Activated CD4-positive, CD25-positive, alpha-beta regulatory T cell treated with anti-CD3 and anti-CD28 coated beads, Interleukin-2, amount 50 U/mL, for 72 hours (primary cell): ENCODE measurements around the gene KLHDC7B.
"Not testable (repeated sequence)": the region's sequence is repeated elsewhere in the genome, so short reads cannot be mapped to it uniquely, and the experiment has no call there.

Experiments
- DNase-seq: peaks from one replicate; pipeline ENCODE4 v3.0.0; 2021

KLHDC7B gene

GRCh38 chr22:50529897-50530579 lies 15.7 kb upstream of the KLHDC7B start, which contains the start of gene TYMP:
TYMP (minus strand) TSS chr22:50530012; CDS start chr22:50529709, 303 bp downstream.
- DNase-seq: peak; percentile 84

GRCh38 chr22:50530580-50530876 lies 15.2 kb upstream of the KLHDC7B start:
- no peak for DNase-seq

- DNase-seq: peak; percentile 87
These were observed 14.7 kb upstream of the KLHDC7B start for GRCh38 chr22:50530877-50531545.

- peak; percentile 82 for DNase-seq
These were observed 14.1 kb upstream of the KLHDC7B start for GRCh38 chr22:50531546-50531961.

- DNase-seq: no peak
These were observed 13.6 kb upstream of the KLHDC7B start for GRCh38 chr22:50531962-50532674.

GRCh38 chr22:50532824-50533796 lies 12.6 kb upstream of the KLHDC7B start:
- DNase-seq: no peak

- not testable (repeated sequence) for DNase-seq
These were observed 11.6 kb upstream of the KLHDC7B start for GRCh38 chr22:50533856-50534711.

GRCh38 chr22:50535113-50535512 lies 10.6 kb upstream of the KLHDC7B start:
- DNase-seq: no peak

- no peak for DNase-seq
These were observed 9.5 kb upstream of the KLHDC7B start for GRCh38 chr22:50536226-50536625.

GRCh38 chr22:50537765-50538164 lies 7.9 kb upstream of the KLHDC7B start:
- DNase-seq: no peak

GRCh38 chr22:50540381-50540780 lies 5.3 kb upstream of the KLHDC7B start:
- DNase-seq: no peak

GRCh38 chr22:50541667-50542026 lies 4.1 kb upstream of the KLHDC7B start:
- DNase-seq: not testable (repeated sequence)

- DNase-seq: no peak
These were observed 3.2 kb upstream of the KLHDC7B start for GRCh38 chr22:50542416-50542927.

GRCh38 chr22:50544078-50544745 lies 1.5 kb upstream of the KLHDC7B start:
- peak; percentile 83 for DNase-seq

GRCh38 chr22:50544746-50545253 lies 899 bp upstream of the KLHDC7B start:
- peak; percentile 57 for DNase-seq

- DNase-seq: no peak
These were observed 895 bp downstream of the KLHDC7B start for GRCh38 chr22:50546326-50547262.

- DNase-seq: no peak
These were observed 1.7 kb downstream of the KLHDC7B start for GRCh38 chr22:50547263-50547985.

- DNase-seq: peak; percentile 59
These were observed 2.6 kb downstream of the KLHDC7B start for GRCh38 chr22:50548040-50548920.
